Activated CD4-positive, alpha-beta T cell treated with anti-CD3 and anti-CD28 coated beads for 36 hours (primary cell): Measurements from ENCODE around the gene THEM4. TPM values are rescaled to one million over a fixed set of nuclear protein-coding genes. Genes with fewer than 3 reads are reported as not detected.
A peak's percentile ranks its signal among the peaks of the same experiment; 100 is the strongest.
"Not testable (repeated sequence)": the region's sequence is repeated elsewhere in the genome, so short reads cannot be mapped to it uniquely, and the experiment has no call there.

ENCODE experiments used
- ATAC-seq: fragments of 200-7000 bp; cut with Tn5 transposase; one replicate; pipeline ENCODE4 v1.10.0; 2021; ENCODE audit warnings: mild to moderate bottlenecking, moderate library complexity
- CTCF ChIA-PET: fragments of 350-600 bp; sonication (Branson Sonifier 250); formaldehyde crosslinking; loops from one replicate; lab custom pipeline; 2021; ENCODE audit warnings: antibody characterized with exemption; lab: Charles Lee
- POLR2A ChIA-PET: fragments of 350-600 bp; sonication (Branson Sonifier 250); formaldehyde crosslinking; loops from one replicate; lab custom pipeline; 2021; ENCODE audit warnings: antibody characterized with exemption, inconsistent platforms; lab: Charles Lee
- DNase-seq: peaks from one replicate; pipeline ENCODE4 v3.0.0-alpha.2; 2020
- H3K27ac Mint-ChIP-seq: one replicate; pipeline ENCODE4 v1.8.0; 2021; ENCODE audit warnings: mixed read lengths
- H3K27me3 Mint-ChIP-seq: one replicate; pipeline ENCODE4 v1.8.0; 2021; ENCODE audit warnings: mixed read lengths
- H3K36me3 Mint-ChIP-seq: one replicate; pipeline ENCODE4 v1.8.0; 2021; ENCODE audit warnings: low read depth, mixed read lengths
- H3K4me1 Mint-ChIP-seq: one replicate; pipeline ENCODE4 v1.8.0; 2021; ENCODE audit warnings: mixed read lengths
- H3K4me3 Mint-ChIP-seq: one replicate; pipeline ENCODE4 v1.8.0; 2021; ENCODE audit warnings: mild to moderate bottlenecking, moderate library complexity, mixed read lengths
- H3K9me3 Mint-ChIP-seq: one replicate; pipeline ENCODE4 v1.8.0; 2021; ENCODE audit warnings: low read depth, mixed read lengths
- intact Hi-C, 2 experiments: fragments of 100-400 bp; cut with DNase I in 1 of 2; cut with micrococcal nuclease in 1 of 2; formaldehyde crosslinking; loops; one replicate each; pipeline versions ENCODE4 v1.14.2 to v1.15.1; 2022 to 2024; cut with DNase I, micrococcal nuclease
- total RNA-seq, 2 experiments: library from RNA; stranded (reverse); gene quantifications; one replicate each; pipeline ENCODE4 v1.2.3, GENCODE V29; 2021

THEM4 gene
- total RNA-seq, 2 experiments from 2014 or later, result 23.9 to 26.0 TPM

GRCh38 chr1:151908228-151908691 lies 1.1 kb downstream of the THEM4 start:
- H3K4me1 Mint-ChIP-seq, result peaks cover 53% of the 10 kb centered on the region
- POLR2A ChIA-PET, result no interaction called here
- intact Hi-C loops, result loop anchor here in 1 of 2 experiments (2.0 to 5.0 kb wide), 4 partner anchors 69 to 451 kb away; partner anchors contain the start of genes C2CD4D, POGZ, SNX27 and TUFT1
- peaks cover 48% of the 10 kb centered on the region for H3K36me3 Mint-ChIP-seq
- H3K9me3 Mint-ChIP-seq, result peaks cover 20% of the 10 kb centered on the region
- no peak for ATAC-seq
- H3K27ac Mint-ChIP-seq, result peak overlapping the region; percentile 91
- peak overlapping the region; percentile 82 for H3K4me3 Mint-ChIP-seq
- CTCF ChIA-PET, result interaction anchor here (0.5 to 2.9 kb wide), 15 partner anchors 8 to 427 kb away, joined by 3 to 11 read pairs (median 3); no protein-coding TSS in a partner anchor
- no peaks in the 10 kb centered on the region for H3K27me3 Mint-ChIP-seq
- peak; percentile 44 for DNase-seq

- intact Hi-C loops, result loop anchor here in 1 of 2 experiments (2.0 to 5.0 kb wide), 4 partner anchors 69 to 450 kb away; partner anchors contain the start of genes C2CD4D, POGZ, SNX27 and TUFT1
- Mint-ChIP-seq H3K36me3 (peaks cover 51% of the 10 kb centered on the region), H3K27ac (peak overlapping the region; percentile 66), H3K9me3 (peaks cover 20% of the 10 kb centered on the region), H3K27me3 (no peaks in the 10 kb centered on the region), H3K4me1 (peaks cover 53% of the 10 kb centered on the region), H3K4me3 (peak overlapping the region; percentile 82)
- ChIA-PET POLR2A (no interaction called here), CTCF (interaction anchor here (0.5 to 2.8 kb wide), 9 partner anchors 8 to 257 kb away, joined by 3 to 11 read pairs (median 3); no protein-coding TSS in a partner anchor)
- ATAC-seq (no peak), DNase-seq (peak; percentile 35)
These were observed 1.8 kb downstream of the THEM4 start for GRCh38 chr1:151907363-151908139.

GRCh38 chr1:151906324-151906645 lies 3.0 kb downstream of the THEM4 start:
- Mint-ChIP-seq H3K36me3 (peaks cover 63% of the 10 kb centered on the region), H3K9me3 (peaks cover 28% of the 10 kb centered on the region), H3K27ac (peak overlapping the region; percentile 66), H3K4me1 (peaks cover 63% of the 10 kb centered on the region)
- DNase-seq, CTCF ChIA-PET, H3K4me3 Mint-ChIP-seq, ATAC-seq, H3K27me3 Mint-ChIP-seq, POLR2A ChIA-PET: not testable (repeated sequence)
- intact Hi-C loops, result loop anchor here in 1 of 2 experiments (5.0 kb wide), 2 partner anchors 294 to 449 kb away; partner anchors contain the start of genes POGZ and SNX27

- CTCF ChIA-PET, result interaction anchor here (0.7 to 2.0 kb wide), 6 partner anchors 10 to 303 kb away, joined by 3 to 7 read pairs (median 5); no protein-coding TSS in a partner anchor
- not testable (repeated sequence) for H3K27me3 Mint-ChIP-seq
- peak overlapping the region; percentile 100 for H3K27ac Mint-ChIP-seq
- intact Hi-C loops, result loop anchor here in 1 of 2 experiments (5.0 kb wide), 2 partner anchors 293 to 448 kb away; partner anchors contain the start of genes POGZ and SNX27
- DNase-seq (peak; percentile 41), ATAC-seq (peak; percentile 21)
- H3K36me3 Mint-ChIP-seq, result peaks cover 68% of the 10 kb centered on the region
- peaks cover 68% of the 10 kb centered on the region for H3K4me1 Mint-ChIP-seq
- H3K4me3 Mint-ChIP-seq, result peak overlapping the region; percentile 72
- POLR2A ChIA-PET, result interaction anchor here (0.6 to 1.6 kb wide), 7 partner anchors 12 to 365 kb away, joined by 3 to 7 read pairs (median 4); partner anchors contain the start of gene MRPL9
- H3K9me3 Mint-ChIP-seq, result peaks cover 32% of the 10 kb centered on the region
These were observed 3.6 kb downstream of the THEM4 start for GRCh38 chr1:151905443-151906323.

- ChIA-PET CTCF (interaction anchor here (0.7 to 2.0 kb wide), 6 partner anchors 10 to 303 kb away, joined by 3 to 7 read pairs (median 5); no protein-coding TSS in a partner anchor), POLR2A (interaction anchor here (0.6 to 1.6 kb wide), 8 partner anchors 12 to 364 kb away, joined by 3 to 7 read pairs (median 4); partner anchors contain the start of gene MRPL9)
- H3K27ac Mint-ChIP-seq, result peak overlapping the region; percentile 100
- H3K27me3 Mint-ChIP-seq, result no peaks in the 10 kb centered on the region
- H3K36me3 Mint-ChIP-seq, result peaks cover 74% of the 10 kb centered on the region
- DNase-seq (peak; percentile 81), ATAC-seq (peak; percentile 72)
- H3K9me3 Mint-ChIP-seq, result peaks cover 39% of the 10 kb centered on the region
- peak overlapping the region; percentile 72 for H3K4me3 Mint-ChIP-seq
- intact Hi-C loops, result loop anchor here in 1 of 2 experiments (5.0 kb wide), 2 partner anchors 293 to 448 kb away; partner anchors contain the start of genes POGZ and SNX27
- peaks cover 74% of the 10 kb centered on the region for H3K4me1 Mint-ChIP-seq
These were observed 4.3 kb downstream of the THEM4 start for GRCh38 chr1:151905070-151905442.

GRCh38 chr1:151902858-151903257 lies 6.5 kb downstream of the THEM4 start:
- H3K36me3 Mint-ChIP-seq, result peaks cover 79% of the 10 kb centered on the region
- ATAC-seq (no peak), DNase-seq (no peak)
- H3K27me3 Mint-ChIP-seq, result no peaks in the 10 kb centered on the region
- intact Hi-C loops, result no loop called here
- H3K27ac Mint-ChIP-seq, result no peak overlapping the region
- peaks cover 48% of the 10 kb centered on the region for H3K9me3 Mint-ChIP-seq
- POLR2A ChIA-PET, result no interaction called here
- CTCF ChIA-PET, result no interaction called here
- H3K4me3 Mint-ChIP-seq, result no peak overlapping the region
- H3K4me1 Mint-ChIP-seq, result peaks cover 82% of the 10 kb centered on the region

- DNase-seq, H3K27me3 Mint-ChIP-seq, ATAC-seq, H3K4me3 Mint-ChIP-seq, intact Hi-C loops, POLR2A ChIA-PET: not testable (repeated sequence)
- H3K36me3 Mint-ChIP-seq, result peaks cover 71% of the 10 kb centered on the region
- peak overlapping the region; percentile 24 for H3K27ac Mint-ChIP-seq
- peaks cover 83% of the 10 kb centered on the region for H3K4me1 Mint-ChIP-seq
- peaks cover 39% of the 10 kb centered on the region for H3K9me3 Mint-ChIP-seq
- CTCF ChIA-PET, result interaction anchor here (2.2 kb wide), 1 partner anchor 8 kb away, joined by 9 read pairs; the partner anchor contains the start of gene THEM4
These were observed 8.5 kb downstream of the THEM4 start for GRCh38 chr1:151900804-151901203.

- H3K36me3 Mint-ChIP-seq, result peaks cover 69% of the 10 kb centered on the region
- POLR2A ChIA-PET, result interaction anchor here (0.6 to 1.2 kb wide), 2 partner anchors 10 to 205 kb away, joined by 3 to 5 read pairs; partner anchors contain the start of gene THEM4
- H3K9me3 Mint-ChIP-seq, result peaks cover 30% of the 10 kb centered on the region
- no peaks in the 10 kb centered on the region for H3K27me3 Mint-ChIP-seq
- peak overlapping the region; percentile 97 for H3K27ac Mint-ChIP-seq
- CTCF ChIA-PET, result interaction anchor here (0.6 to 2.7 kb wide), 11 partner anchors 8 to 97 kb away, joined by 3 to 10 read pairs (median 3); partner anchors contain the start of gene THEM4
- DNase-seq, result peak; percentile 66
- H3K4me1 Mint-ChIP-seq, result peaks cover 69% of the 10 kb centered on the region
- peak; percentile 75 for ATAC-seq
- intact Hi-C loops, result no loop called here
- peak overlapping the region; percentile 58 for H3K4me3 Mint-ChIP-seq
These were observed 10.8 kb downstream of the THEM4 start for GRCh38 chr1:151898519-151898991.

GRCh38 chr1:151897991-151898431 lies 11.3 kb downstream of the THEM4 start:
- no peak for DNase-seq
- ATAC-seq, result peak; percentile 30
- Mint-ChIP-seq H3K27me3 (no peaks in the 10 kb centered on the region), H3K4me1 (peaks cover 71% of the 10 kb centered on the region), H3K36me3 (peaks cover 71% of the 10 kb centered on the region), H3K27ac (peak overlapping the region; percentile 97), H3K9me3 (peaks cover 28% of the 10 kb centered on the region), H3K4me3 (peak overlapping the region; percentile 58)
- CTCF ChIA-PET, result interaction anchor here (0.6 to 2.7 kb wide), 7 partner anchors 9 to 98 kb away, joined by 3 to 10 read pairs (median 4); partner anchors contain the start of gene THEM4
- intact Hi-C loops, result no loop called here
- POLR2A ChIA-PET, result interaction anchor here (0.6 to 1.2 kb wide), 2 partner anchors 11 to 204 kb away, joined by 3 to 5 read pairs; partner anchors contain the start of gene THEM4
